A673 (cell line): ENCODE data around the gene IGSF21. TPM values are rescaled to one million over a fixed set of nuclear protein-coding genes. Genes with fewer than 3 reads are reported as not detected.

Experiments
- BruUV-seq: library from RNA; stranded (reverse); fragments of 400-500 nt; replicated peaks from 2 replicates; lab custom pipeline; 2021; lab: Mats Ljungman, UMichigan
- CTCF ChIA-PET: fragments of 300-600 bp; sonication (Branson Sonifier 250); formaldehyde crosslinking; loops from one replicate; lab custom pipeline; 2022; ENCODE audit warnings: antibody characterized with exemption; lab: Charles Lee
- POLR2A ChIA-PET: fragments of 300-600 bp; sonication (Branson Sonifier 250); formaldehyde crosslinking; loops from one replicate; lab custom pipeline; 2022; ENCODE audit warnings: antibody characterized with exemption; ENCODE audit not compliant: low non-redundant PET; lab: Charles Lee
- DNase-seq: peaks from one replicate; pipeline ENCODE4 v3.0.0-alpha.2; 2015; ENCODE audit warnings: low spot score
- H3K27ac ChIP-seq: fragments of 200-600 bp; sonication (generic); 2 replicates; pipeline ENCODE4 v1.5.1; 2016; ENCODE audit warnings: mixed run types, low read depth, mild to moderate bottlenecking, mixed read lengths, antibody characterized with exemption, low read length; ENCODE audit not compliant: poor library complexity, severe bottlenecking
- H3K27me3 ChIP-seq: fragments of 200-600 bp; sonication (generic); replicated peaks from 2 replicates; pipeline ENCODE4 v1.6.1; 2017; ENCODE audit warnings: mixed run types, low read depth, mild to moderate bottlenecking, mixed read lengths, antibody characterized with exemption, low read length; ENCODE audit not compliant: insufficient read depth, poor library complexity
- H3K36me3 ChIP-seq: fragments of 200-600 bp; sonication (generic); 2 replicates; pipeline ENCODE4 v1.6.1; 2016; ENCODE audit warnings: mixed run types, mild to moderate bottlenecking, mixed read lengths, antibody characterized with exemption, low read length; ENCODE audit not compliant: insufficient read depth, poor library complexity, severe bottlenecking
- H3K4me1 ChIP-seq: fragments of 200-600 bp; sonication (generic); 2 replicates; pipeline ENCODE4 v1.6.1; 2017; ENCODE audit warnings: mixed run types, mild to moderate bottlenecking, mixed read lengths, antibody characterized with exemption, low read length; ENCODE audit not compliant: insufficient read depth, poor library complexity, severe bottlenecking
- H3K4me3 ChIP-seq: fragments of 200-600 bp; sonication (generic); 2 replicates; pipeline ENCODE4 v1.5.1; 2016; ENCODE audit warnings: low read depth, mixed run types, mild to moderate bottlenecking, mixed read lengths, low read length; ENCODE audit not compliant: poor library complexity, severe bottlenecking
- H3K9me3 ChIP-seq: fragments of 200-600 bp; sonication (generic); 2 replicates; pipeline ENCODE4 v1.6.1; 2016; ENCODE audit warnings: mixed run types, low read depth, mild to moderate bottlenecking, mixed read lengths, antibody characterized with exemption, low read length; ENCODE audit not compliant: poor library complexity, severe bottlenecking
- CTCF ChIP-seq: fragments of 300-800, 200-600 bp; sonication (generic); conservative IDR thresholded peaks from 2 replicates; pipeline ENCODE4 v1.5.1; 2017; ENCODE audit warnings: low read depth, mild to moderate bottlenecking, antibody characterized with exemption, low read length, moderate library complexity, mixed read lengths
- EZH2 ChIP-seq: fragments of 200-600 bp; sonication (generic); IDR thresholded peaks from 2 replicates; pipeline ENCODE4 v1.6.1; 2017; ENCODE audit warnings: borderline replicate concordance, low read depth, mild to moderate bottlenecking, mixed read lengths, antibody characterized with exemption, low read length; ENCODE audit not compliant: poor library complexity, severe bottlenecking
- intact Hi-C: fragments of 100-400 bp; cut with micrococcal nuclease; formaldehyde crosslinking; loops from one replicate; pipeline ENCODE4 v1.10.0; 2022; ENCODE audit not compliant: unreplicated experiment
- total RNA-seq: library from RNA; stranded (reverse); gene quantifications from 2 replicates; pipeline ENCODE4 v1.2.3, GENCODE V29; 2021

Gene IGSF21
- total RNA-seq, 1 experiment from 2014 or later = 3.2 TPM

- Histone ChIP-seq H3K4me3 (no peak overlapping the region), H3K27me3 (no peaks in the 10 kb centered on the region), H3K4me1 (no peaks in the 10 kb centered on the region), H3K9me3 (no peaks in the 10 kb centered on the region), H3K27ac (no peak overlapping the region), H3K36me3 (no peaks in the 10 kb centered on the region)
- TF ChIP-seq EZH2 (no peak), CTCF (no peak)
- DNase-seq = no peak
- BruUV-seq = no TSS peak
- POLR2A ChIA-PET = no interaction called here
- intact Hi-C loops = no loop called here
- CTCF ChIA-PET = no interaction called here
Measured at GRCh38 chr1:18199462-18199861, 91.9 kb downstream of the IGSF21 start.

- BruUV-seq = no TSS peak
- CTCF ChIA-PET = no interaction called here
Measured at GRCh38 chr1:18200136-18200717, 92.6 kb downstream of the IGSF21 start.

GRCh38 chr1:18200918-18201317 is 93.3 kb downstream of the IGSF21 start:
- CTCF ChIA-PET = no interaction called here
- Histone ChIP-seq H3K4me3 (no peak overlapping the region), H3K4me1 (no peaks in the 10 kb centered on the region), H3K36me3 (no peaks in the 10 kb centered on the region), H3K27ac (no peak overlapping the region), H3K27me3 (no peaks in the 10 kb centered on the region), H3K9me3 (no peaks in the 10 kb centered on the region)
- BruUV-seq = no TSS peak
- intact Hi-C loops = no loop called here
- POLR2A ChIA-PET = no interaction called here
- TF ChIP-seq EZH2 = no peak
- no peak for DNase-seq

More at GRCh38 chr1:18200136-18200717, 92.6 kb downstream of the IGSF21 start:
- no peak for DNase-seq
- Histone ChIP-seq H3K4me3 (no peak overlapping the region), H3K36me3 (no peaks in the 10 kb centered on the region), H3K27me3 (no peaks in the 10 kb centered on the region), H3K9me3 (no peaks in the 10 kb centered on the region), H3K27ac (no peak overlapping the region), H3K4me1 (no peaks in the 10 kb centered on the region)
- POLR2A ChIA-PET = no interaction called here
- intact Hi-C loops = no loop called here
- TF ChIP-seq CTCF (no peak), EZH2 (no peak)

- ChIA-PET POLR2A (no interaction called here), CTCF (no interaction called here)
- intact Hi-C loops = no loop called here
- DNase-seq = no peak
- Histone ChIP-seq H3K4me1 (no peaks in the 10 kb centered on the region), H3K4me3 (no peak overlapping the region), H3K27me3 (no peaks in the 10 kb centered on the region), H3K36me3 (no peaks in the 10 kb centered on the region), H3K9me3 (no peaks in the 10 kb centered on the region), H3K27ac (no peak overlapping the region)
- no TSS peak for BruUV-seq
- no peak for TF ChIP-seq EZH2
- TF ChIP-seq CTCF = no peak
Measured at GRCh38 chr1:18201997-18202719, 94.6 kb downstream of the IGSF21 start.
